ENCODE data around the gene VAPA.
"Not testable (repeated sequence)": the region's sequence is repeated elsewhere in the genome, so short reads cannot be mapped to it uniquely, and the experiment has no call there.

VAPA gene

GRCh38 chr18:9878095-9878494 is 35.7 kb upstream of the VAPA start:
- Mint-ChIP-seq H3K4me1 (ENCODE audit: low read depth) (peaks cover 9% of the 10 kb centered on the region), H3K27me3 (peaks cover 2% of the 10 kb centered on the region), H3K27ac (no peak overlapping the region), H3K9me3 (ENCODE audit: low read depth) (no peaks in the 10 kb centered on the region), H3K4me3 (no peak overlapping the region), H3K36me3 (no peaks in the 10 kb centered on the region)

GRCh38 chr18:9878783-9879242 is 35.0 kb upstream of the VAPA start:
- H3K4me3 Mint-ChIP-seq: no peak overlapping the region
- H3K36me3 Mint-ChIP-seq: no peaks in the 10 kb centered on the region
- no peaks in the 10 kb centered on the region for H3K9me3 Mint-ChIP-seq (ENCODE audit: low read depth)
- peaks cover 2% of the 10 kb centered on the region for H3K27me3 Mint-ChIP-seq
- H3K4me1 Mint-ChIP-seq (ENCODE audit: low read depth): peaks cover 9% of the 10 kb centered on the region
- no peak overlapping the region for H3K27ac Mint-ChIP-seq

DNA sequence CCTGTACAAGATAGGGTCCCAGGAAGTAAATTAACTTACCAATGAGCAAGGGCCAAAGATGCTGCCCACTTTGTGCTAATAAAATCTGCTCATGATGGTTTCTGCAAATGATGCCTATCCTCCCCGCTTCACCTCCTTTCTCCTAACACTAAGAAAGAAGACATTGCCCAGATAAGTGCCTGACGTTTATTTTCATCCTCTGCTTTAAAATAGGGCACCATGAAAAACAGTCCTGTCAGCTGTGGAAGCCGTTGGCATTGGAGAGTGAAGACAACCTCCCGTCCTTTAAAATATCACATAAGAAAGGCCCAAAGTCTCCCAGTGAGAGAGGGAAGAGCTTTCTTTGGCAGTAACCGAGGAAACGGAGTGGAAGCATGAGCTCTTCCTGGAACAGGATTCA is 29.7 kb upstream of the VAPA start:
- no peak overlapping the region for H3K27ac Mint-ChIP-seq

GRCh38 chr18:9884532-9885140 is 29.2 kb upstream of the VAPA start:
- Mint-ChIP-seq H3K9me3 (ENCODE audit: low read depth) (no peaks in the 10 kb centered on the region), H3K4me1 (ENCODE audit: low read depth) (no peaks in the 10 kb centered on the region), H3K36me3 (no peaks in the 10 kb centered on the region)

More for the DNA sequence above, 29.7 kb upstream of the VAPA start:
- Mint-ChIP-seq H3K27me3 (no peaks in the 10 kb centered on the region), H3K4me3 (no peak overlapping the region), H3K4me1 (ENCODE audit: low read depth) (no peaks in the 10 kb centered on the region), H3K9me3 (ENCODE audit: low read depth) (no peaks in the 10 kb centered on the region), H3K36me3 (no peaks in the 10 kb centered on the region)

GRCh38 chr18:9885170-9886004 is 28.4 kb upstream of the VAPA start, which contains the start of gene TXNDC2:
TXNDC2 (plus strand) TSS chr18:9885973; CDS start chr18:9886681, 708 bp downstream.
- no peaks in the 10 kb centered on the region for H3K4me1 Mint-ChIP-seq (ENCODE audit: low read depth)
- H3K27me3 Mint-ChIP-seq: no peaks in the 10 kb centered on the region
- no peaks in the 10 kb centered on the region for H3K9me3 Mint-ChIP-seq (ENCODE audit: low read depth)
- H3K36me3 Mint-ChIP-seq: no peaks in the 10 kb centered on the region
- no peak within 1 kb of the TSS for H3K27ac Mint-ChIP-seq
- H3K4me3 Mint-ChIP-seq: no peak within 1 kb of the TSS

More at GRCh38 chr18:9884532-9885140, 29.2 kb upstream of the VAPA start:
- no peaks in the 10 kb centered on the region for H3K27me3 Mint-ChIP-seq
- no peak overlapping the region for H3K4me3 Mint-ChIP-seq
- no peak overlapping the region for H3K27ac Mint-ChIP-seq

DNA sequence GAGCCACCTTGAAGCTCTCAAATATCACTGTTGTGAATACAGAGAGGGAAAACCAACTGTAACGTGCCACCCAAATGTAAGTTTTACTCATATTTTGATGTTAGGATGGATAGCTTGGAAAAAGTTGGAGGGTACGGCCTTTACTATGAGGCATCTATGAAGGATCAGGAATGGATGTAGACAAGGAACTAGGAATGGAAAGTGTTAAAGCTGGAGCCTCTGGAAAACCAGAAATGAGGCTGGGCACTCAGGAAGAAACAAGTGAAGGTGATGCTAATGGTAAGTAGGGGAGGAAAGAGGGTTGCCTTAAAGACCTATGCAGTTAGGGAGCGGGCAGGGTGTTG is 27.8 kb upstream of the VAPA start:
- H3K4me1 Mint-ChIP-seq (ENCODE audit: low read depth): no peaks in the 10 kb centered on the region
- no peak overlapping the region for H3K4me3 Mint-ChIP-seq
- no peaks in the 10 kb centered on the region for H3K9me3 Mint-ChIP-seq (ENCODE audit: low read depth)
- no peaks in the 10 kb centered on the region for H3K27me3 Mint-ChIP-seq
- no peaks in the 10 kb centered on the region for H3K36me3 Mint-ChIP-seq
- H3K27ac Mint-ChIP-seq: no peak overlapping the region

- no peaks in the 10 kb centered on the region for H3K27me3 Mint-ChIP-seq
- no peaks in the 10 kb centered on the region for H3K36me3 Mint-ChIP-seq
- H3K4me3 Mint-ChIP-seq: no peak overlapping the region
- no peak overlapping the region for H3K27ac Mint-ChIP-seq
- no peaks in the 10 kb centered on the region for H3K9me3 Mint-ChIP-seq (ENCODE audit: low read depth)
- no peaks in the 10 kb centered on the region for H3K4me1 Mint-ChIP-seq (ENCODE audit: low read depth)
These were observed 25.8 kb upstream of the VAPA start for GRCh38 chr18:9887992-9888391.

DNA sequence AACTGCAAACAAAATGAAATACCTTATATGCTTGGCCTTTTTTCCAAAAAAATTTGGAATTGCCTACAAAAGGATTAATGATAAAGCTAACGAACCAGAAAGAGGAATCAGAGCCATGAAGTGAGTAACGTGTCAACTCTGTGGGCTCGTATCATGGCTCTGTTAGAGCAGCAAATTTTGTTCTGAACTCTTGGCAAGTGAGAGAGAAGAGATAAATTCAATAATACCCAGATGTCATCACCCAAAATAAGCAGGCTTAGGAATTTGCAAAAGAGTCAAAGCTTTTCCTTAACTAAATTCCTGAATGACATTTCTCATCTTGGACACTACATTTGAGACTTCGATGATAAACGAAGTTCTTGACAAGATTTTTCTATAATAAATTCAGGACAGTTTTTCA is 23.6 kb upstream of the VAPA start:
- Mint-ChIP-seq H3K4me3 (no peak overlapping the region), H3K4me1 (ENCODE audit: low read depth) (no peaks in the 10 kb centered on the region), H3K36me3 (no peaks in the 10 kb centered on the region), H3K9me3 (ENCODE audit: low read depth) (no peaks in the 10 kb centered on the region), H3K27me3 (no peaks in the 10 kb centered on the region), H3K27ac (no peak overlapping the region)

DNA sequence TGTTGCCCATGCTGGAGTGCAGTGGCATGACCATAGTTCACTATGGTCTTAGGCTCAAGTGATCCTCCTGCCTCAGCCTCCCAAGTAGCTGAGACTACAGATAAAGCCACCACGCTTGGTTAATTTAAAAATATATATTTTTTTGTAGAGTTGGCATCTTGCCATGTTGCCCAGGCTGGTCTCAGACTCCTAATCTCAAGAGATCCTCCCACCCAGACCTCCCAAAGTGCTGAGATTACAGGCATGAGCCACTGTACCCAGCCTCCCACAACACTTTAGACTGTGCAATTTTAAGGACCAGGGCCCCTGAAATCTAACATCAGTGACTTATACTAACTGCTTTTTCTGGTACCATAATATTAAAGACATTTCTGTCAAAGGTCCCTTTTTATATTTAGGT is 22.9 kb upstream of the VAPA start:
- Mint-ChIP-seq H3K36me3 (no peaks in the 10 kb centered on the region), H3K9me3 (ENCODE audit: low read depth) (no peaks in the 10 kb centered on the region), H3K4me1 (ENCODE audit: low read depth) (no peaks in the 10 kb centered on the region), H3K4me3 (no peak overlapping the region), H3K27ac (no peak overlapping the region), H3K27me3 (no peaks in the 10 kb centered on the region)

DNA sequence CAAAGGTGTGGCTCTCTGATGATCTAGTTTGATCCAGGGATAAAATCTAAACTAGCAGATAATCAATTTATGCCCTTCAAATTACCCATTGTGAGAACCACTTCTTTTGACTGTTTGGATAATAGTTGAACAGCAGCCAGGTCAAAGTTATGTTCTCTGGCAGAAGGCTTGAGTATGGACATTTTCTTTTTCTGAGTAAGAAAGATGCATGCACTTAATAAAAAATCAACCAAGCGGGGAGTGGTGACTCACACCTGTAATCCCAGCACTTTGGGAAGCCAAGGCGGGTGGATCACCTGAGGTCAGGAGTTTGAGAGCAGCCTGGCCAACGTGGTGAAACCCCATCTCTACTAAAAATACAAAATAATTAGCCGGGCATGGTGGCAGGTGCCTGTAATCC is 22.3 kb upstream of the VAPA start:
- not testable (repeated sequence) for H3K9me3 Mint-ChIP-seq (ENCODE audit: low read depth); H3K4me1 Mint-ChIP-seq (ENCODE audit: low read depth); H3K27me3 Mint-ChIP-seq; H3K4me3 Mint-ChIP-seq; H3K27ac Mint-ChIP-seq; H3K36me3 Mint-ChIP-seq

GRCh38 chr18:9894454-9895068 is 19.3 kb upstream of the VAPA start:
- no peaks in the 10 kb centered on the region for H3K9me3 Mint-ChIP-seq (ENCODE audit: low read depth)
- H3K27ac Mint-ChIP-seq: no peak overlapping the region
- H3K4me1 Mint-ChIP-seq (ENCODE audit: low read depth): peaks cover 2% of the 10 kb centered on the region
- no peaks in the 10 kb centered on the region for H3K36me3 Mint-ChIP-seq
- H3K4me3 Mint-ChIP-seq: no peak overlapping the region
- H3K27me3 Mint-ChIP-seq: no peaks in the 10 kb centered on the region

DNA sequence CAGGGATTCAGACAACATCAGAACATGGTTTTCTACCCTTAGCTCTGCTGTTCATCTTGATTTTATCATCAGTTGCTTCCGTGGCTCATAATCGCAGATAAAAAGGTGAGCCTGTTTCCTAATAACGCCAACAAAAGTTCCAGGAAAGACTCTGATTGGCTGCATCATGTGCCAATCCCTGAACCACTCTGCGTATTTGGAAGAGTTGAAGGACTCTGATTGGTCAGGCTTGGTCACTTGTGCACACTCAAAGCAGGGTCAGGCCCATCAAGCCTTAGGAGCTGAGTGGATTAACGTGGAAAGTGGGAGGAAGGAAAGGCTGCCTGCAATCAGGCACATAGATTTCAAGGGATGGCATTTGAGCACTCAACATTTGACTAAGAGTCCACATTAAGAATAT is 16.7 kb upstream of the VAPA start:
- Mint-ChIP-seq H3K4me1 (ENCODE audit: low read depth) (peaks cover 2% of the 10 kb centered on the region), H3K9me3 (ENCODE audit: low read depth) (no peaks in the 10 kb centered on the region), H3K27ac (no peak overlapping the region), H3K4me3 (no peak overlapping the region), H3K36me3 (peaks cover 2% of the 10 kb centered on the region), H3K27me3 (no peaks in the 10 kb centered on the region)

DNA sequence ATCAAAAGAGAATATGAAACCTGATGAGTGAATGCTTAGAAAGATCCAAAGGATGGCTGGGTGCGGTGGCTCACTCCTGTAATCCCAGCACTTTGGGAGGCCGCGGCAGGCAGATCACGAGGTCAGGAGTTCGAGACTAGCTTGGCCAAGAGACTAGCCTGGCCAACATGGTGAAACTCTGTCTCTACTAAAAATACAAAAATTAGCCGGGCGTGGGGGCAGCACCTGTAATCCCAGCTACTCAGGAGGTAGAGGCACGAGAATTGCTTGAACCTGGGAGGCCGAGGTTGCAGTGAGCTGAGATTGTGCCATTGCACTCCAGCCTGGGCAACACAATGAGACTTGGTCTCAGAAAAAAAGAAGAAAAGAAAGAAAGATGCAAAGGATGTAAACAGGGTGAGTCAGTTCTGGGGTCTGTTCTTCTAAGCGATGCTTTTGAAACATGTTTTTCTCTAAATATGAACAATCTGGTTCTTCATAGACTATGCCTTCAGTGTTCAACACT is 16.0 kb upstream of the VAPA start:
- not testable (repeated sequence) for H3K36me3 Mint-ChIP-seq; H3K9me3 Mint-ChIP-seq (ENCODE audit: low read depth); H3K4me3 Mint-ChIP-seq; H3K27ac Mint-ChIP-seq; H3K27me3 Mint-ChIP-seq; H3K4me1 Mint-ChIP-seq (ENCODE audit: low read depth)

GRCh38 chr18:9898792-9899549 is 14.8 kb upstream of the VAPA start:
- no peaks in the 10 kb centered on the region for H3K9me3 Mint-ChIP-seq (ENCODE audit: low read depth)
- H3K4me1 Mint-ChIP-seq (ENCODE audit: low read depth): peaks cover 2% of the 10 kb centered on the region
- H3K4me3 Mint-ChIP-seq: no peak overlapping the region
- no peak overlapping the region for H3K27ac Mint-ChIP-seq
- peaks cover 5% of the 10 kb centered on the region for H3K27me3 Mint-ChIP-seq
- H3K36me3 Mint-ChIP-seq: peaks cover 4% of the 10 kb centered on the region

- H3K9me3 Mint-ChIP-seq (ENCODE audit: low read depth); H3K36me3 Mint-ChIP-seq; H3K27me3 Mint-ChIP-seq; H3K4me1 Mint-ChIP-seq (ENCODE audit: low read depth); H3K4me3 Mint-ChIP-seq; H3K27ac Mint-ChIP-seq: not testable (repeated sequence)
These were observed 14.3 kb upstream of the VAPA start for GRCh38 chr18:9899550-9899930.

All from activated naive CD8-positive, alpha-beta T cell (primary cell).